HG03342 (cell line): ENCODE results near the gene DUSP18.
A peak's percentile ranks its signal among the peaks of the same experiment; 100 is the strongest.
"Not testable (repeated sequence)": the region's sequence is repeated elsewhere in the genome, so short reads cannot be mapped to it uniquely, and the experiment has no call there.

Experiments used
- ATAC-seq: cut with Tn5 transposase; IDR thresholded peaks from one replicate; pipeline ENCODE4 v1.9.1; 2021; ENCODE audit warnings: mild to moderate bottlenecking, moderate library complexity; ENCODE audit not compliant: unreplicated experiment

Gene DUSP18

DNA sequence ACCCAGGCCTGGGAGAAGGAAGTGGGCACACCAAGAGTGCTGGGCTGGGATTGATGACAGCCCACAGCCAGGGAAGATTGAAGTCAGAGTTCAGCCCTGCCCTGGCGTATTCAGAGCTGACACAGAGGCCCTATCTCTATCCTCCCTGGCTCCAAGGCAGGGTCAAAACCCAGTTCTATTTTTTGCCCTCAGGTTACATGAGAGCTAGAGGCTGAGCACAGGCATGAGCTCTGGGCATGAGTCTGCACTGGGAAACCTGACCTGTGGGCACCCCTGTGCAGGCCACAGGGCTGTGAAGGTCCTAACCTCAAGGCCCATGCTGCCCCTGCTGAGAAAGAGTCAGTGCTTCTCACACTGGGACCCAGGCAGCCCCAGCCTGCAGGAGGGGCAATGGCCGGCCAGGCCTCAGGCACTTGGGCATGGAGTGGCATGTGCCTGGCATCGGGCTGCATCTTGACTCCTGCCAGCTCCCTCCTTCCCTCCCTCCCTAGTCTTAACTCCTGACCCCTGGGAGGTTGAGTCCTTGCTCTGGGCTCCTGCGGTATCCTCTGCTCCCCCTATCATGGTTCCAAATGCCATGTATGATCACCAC, 26.7 kb downstream of the DUSP18 start:
- no peak for ATAC-seq

- ATAC-seq: no peak
Measured at GRCh38 chr22:30640361-30640760, 27.3 kb downstream of the DUSP18 start.

DNA sequence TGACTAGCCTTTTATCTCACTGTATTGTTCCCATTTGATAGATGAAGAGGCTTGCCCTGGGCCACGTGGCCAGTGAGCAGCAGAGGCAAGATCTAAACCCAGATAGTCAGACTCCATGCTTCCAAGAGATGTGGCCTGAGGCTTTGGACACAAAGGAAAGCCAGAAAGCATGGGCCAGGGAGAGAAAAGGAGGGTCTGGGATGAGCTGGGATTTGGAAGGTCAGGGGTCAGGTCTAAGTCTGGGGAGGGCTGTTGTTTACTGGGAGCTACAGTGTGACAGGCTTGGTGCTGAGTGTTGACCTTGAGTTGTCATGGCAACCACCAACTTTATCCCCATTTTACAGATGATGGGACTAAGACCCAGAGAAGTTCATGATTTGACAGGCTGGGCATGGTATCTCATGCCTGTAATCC, 30.0 kb downstream of the DUSP18 start:
- no peak for ATAC-seq

GRCh38 chr22:30636226-30637077, 31.2 kb downstream of the DUSP18 start:
- no peak for ATAC-seq

GRCh38 chr22:30635273-30636225, 32.1 kb downstream of the DUSP18 start, which contains the start of gene SLC35E4:
SLC35E4 (plus strand) TSS chr22:30635781; CDS start chr22:30636451, 670 bp downstream.
- peak; percentile 66 for ATAC-seq

- ATAC-seq: peak; percentile 43
Measured at GRCh38 chr22:30634471-30635233, 33.0 kb downstream of the DUSP18 start.

DNA sequence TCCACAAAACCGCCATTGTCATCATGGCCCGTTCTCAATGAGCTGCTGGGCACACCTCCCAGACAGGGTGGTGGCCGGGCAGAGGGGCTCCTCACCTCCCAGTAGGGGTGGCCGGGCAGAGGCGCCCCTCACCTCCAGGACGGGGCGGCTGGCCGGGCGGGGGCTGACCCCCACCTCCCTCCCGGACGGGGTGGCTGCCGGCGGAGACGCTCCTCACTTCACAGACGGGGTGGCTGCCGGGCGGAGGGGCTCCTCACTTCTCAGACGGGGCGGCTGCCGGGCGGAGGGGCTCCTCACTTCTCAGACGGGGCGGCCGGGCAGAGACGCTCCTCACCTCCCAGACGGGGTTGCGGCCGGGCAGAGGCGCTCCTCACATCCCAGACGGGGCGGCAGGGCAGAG, 36.2 kb downstream of the DUSP18 start:
- not testable (repeated sequence) for ATAC-seq

DNA sequence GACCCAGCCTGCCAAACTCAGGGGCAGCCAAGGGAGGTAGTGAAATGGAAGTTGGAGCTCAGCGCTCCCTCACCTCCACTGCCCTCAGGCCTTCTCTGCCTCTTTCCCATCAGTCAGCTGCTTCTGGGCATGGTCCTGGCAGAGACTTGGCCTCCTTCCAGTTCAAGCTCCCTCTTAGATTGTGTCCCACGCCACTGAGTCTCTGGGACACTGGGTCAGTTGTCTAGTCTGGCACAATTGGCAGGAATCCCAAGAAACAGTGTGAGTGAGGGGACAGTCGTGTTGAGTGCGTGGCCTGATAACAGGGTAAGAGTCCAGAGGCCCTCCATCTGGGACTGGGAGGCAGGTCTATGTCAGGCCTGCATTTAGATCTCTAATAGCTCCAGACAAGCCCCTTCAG, 39.2 kb downstream of the DUSP18 start:
- no peak for ATAC-seq

DNA sequence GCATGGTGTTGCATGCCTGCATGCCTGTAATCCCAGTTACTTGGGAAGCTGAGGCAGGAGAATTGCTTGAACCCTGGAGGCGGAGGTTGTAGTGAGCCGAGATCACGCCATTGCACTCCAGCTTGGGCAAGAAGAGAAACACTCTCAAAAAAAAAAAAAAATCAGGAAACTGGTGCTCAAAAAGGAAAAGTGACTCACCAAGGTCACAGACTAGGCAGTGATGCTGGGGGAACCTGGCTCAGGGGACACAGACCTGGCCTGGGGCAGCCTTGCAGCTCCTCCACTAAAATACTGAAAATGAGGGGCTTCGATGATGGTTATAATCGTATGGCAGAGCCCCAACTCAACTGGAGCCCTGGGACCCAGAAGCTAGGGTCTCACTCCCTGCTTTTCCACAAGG, 40.2 kb downstream of the DUSP18 start:
- no peak for ATAC-seq

DNA sequence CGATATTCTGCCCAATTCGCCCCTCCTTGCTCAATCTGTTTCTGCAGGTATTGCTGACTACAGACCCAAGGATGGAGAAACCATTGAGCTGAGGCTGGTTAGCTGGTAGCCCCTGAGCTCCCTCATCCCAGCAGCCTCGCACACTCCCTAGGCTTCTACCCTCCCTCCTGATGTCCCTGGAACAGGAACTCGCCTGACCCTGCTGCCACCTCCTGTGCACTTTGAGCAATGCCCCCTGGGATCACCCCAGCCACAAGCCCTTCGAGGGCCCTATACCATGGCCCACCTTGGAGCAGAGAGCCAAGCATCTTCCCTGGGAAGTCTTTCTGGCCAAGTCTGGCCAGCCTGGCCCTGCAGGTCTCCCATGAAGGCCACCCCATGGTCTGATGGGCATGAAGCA, 41.3 kb downstream of the DUSP18 start:
- ATAC-seq: no peak

GRCh38 chr22:30619909-30620308, 47.8 kb downstream of the DUSP18 start:
- ATAC-seq: not testable (repeated sequence)

- no peak for ATAC-seq
Measured at GRCh38 chr22:30617819-30618218, 49.9 kb downstream of the DUSP18 start.

DNA sequence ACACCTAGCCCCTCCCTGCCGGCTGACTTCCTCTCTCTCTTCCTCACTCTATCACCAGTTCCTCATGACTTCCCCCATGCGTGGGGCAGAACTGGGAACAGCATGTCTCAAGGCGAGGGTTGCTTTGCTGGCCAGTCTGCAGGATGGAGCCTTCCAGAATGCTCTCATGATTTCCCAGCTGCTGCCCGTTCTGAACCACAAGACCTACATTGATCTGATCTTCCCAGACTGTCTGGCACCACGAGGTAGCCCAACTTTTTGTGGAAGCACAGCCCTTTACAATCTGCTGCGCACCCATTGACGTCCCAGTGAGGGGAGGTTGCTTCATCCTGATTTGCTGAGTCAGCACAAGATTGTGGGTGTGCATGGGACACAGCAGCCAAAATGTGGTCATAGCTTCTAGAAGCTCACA, 52.1 kb downstream of the DUSP18 start:
- no peak for ATAC-seq

GRCh38 chr22:30614879-30615278, 52.8 kb downstream of the DUSP18 start:
- no peak for ATAC-seq

GRCh38 chr22:30614268-30614667, 53.4 kb downstream of the DUSP18 start:
- no peak for ATAC-seq

GRCh38 chr22:30612789-30613188, 54.9 kb downstream of the DUSP18 start:
- no peak for ATAC-seq
